Smooth muscle cell of the umbilical artery (primary cell): Measurements from ENCODE around the gene MFSD2B. TPM values are rescaled to one million over a fixed set of nuclear protein-coding genes. Genes with fewer than 3 reads are reported as not detected.

Experiments used
- total RNA-seq: library from RNA; depleted of rRNA; stranded (reverse); fragments of >200 nt; gene quantifications from 2 replicates; pipeline ENCODE4 v1.2.3, GENCODE V29; 2014

The MFSD2B gene, protein sequence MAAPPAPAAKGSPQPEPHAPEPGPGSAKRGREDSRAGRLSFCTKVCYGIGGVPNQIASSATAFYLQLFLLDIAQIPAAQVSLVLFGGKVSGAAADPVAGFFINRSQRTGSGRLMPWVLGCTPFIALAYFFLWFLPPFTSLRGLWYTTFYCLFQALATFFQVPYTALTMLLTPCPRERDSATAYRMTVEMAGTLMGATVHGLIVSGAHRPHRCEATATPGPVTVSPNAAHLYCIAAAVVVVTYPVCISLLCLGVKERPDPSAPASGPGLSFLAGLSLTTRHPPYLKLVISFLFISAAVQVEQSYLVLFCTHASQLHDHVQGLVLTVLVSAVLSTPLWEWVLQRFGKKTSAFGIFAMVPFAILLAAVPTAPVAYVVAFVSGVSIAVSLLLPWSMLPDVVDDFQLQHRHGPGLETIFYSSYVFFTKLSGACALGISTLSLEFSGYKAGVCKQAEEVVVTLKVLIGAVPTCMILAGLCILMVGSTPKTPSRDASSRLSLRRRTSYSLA
- 0.05 TPM in 1 of 2 replicates, not detected in the other for total RNA-seq

GRCh38 chr2:24009680-24010476 is at the start of gene MFSD2B:
Gene MFSD2B (plus strand): TSS chr2:24010085. CDS start chr2:24010097, 12 bp downstream.

DNA sequence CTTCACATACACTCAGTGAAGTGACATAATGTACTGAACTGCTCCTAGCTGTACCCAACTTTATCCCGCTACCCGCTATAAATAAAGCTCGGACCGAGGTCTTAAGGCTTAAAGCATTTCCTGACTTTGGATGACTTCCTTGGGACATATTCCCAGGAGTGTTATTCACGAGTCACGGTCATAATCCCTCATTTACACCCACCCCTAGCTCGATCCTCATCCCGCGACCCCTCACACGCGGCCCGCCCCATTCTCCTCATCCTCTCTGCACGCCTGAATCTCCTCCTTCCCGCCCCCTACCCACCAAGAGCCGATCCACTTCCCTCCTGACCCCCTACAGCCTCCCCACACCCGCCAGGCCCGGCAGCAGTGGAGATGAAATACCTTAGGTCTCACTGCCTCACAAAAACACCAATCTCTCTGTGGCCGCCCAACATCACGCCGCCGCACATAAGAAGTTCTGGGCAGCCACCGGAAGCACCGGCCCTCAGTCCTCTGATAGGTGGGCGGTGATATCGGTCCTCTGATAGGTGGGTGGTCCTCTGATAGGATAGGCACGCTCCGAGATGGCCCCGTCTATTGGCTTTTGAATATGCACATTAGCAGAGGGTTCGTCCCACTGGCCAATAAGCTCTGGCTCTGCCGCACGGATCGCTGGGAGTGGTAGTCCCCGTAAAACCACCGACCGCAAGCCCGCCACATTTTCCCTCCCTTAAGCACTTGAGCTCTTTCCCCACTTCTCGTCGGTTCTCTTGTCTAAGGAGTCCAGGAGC is 37.2 kb downstream of the MFSD2B start, which contains the start of gene WDCP:
TSS of gene WDCP (minus strand) at position 462 of the 773 bp plus-strand sequence. CDS start 7,897 bp downstream, outside the sequence.

GRCh38 chr2:24049485-24050021 is 39.7 kb downstream of the MFSD2B start, which contains the start of gene FKBP1B:
Gene FKBP1B (plus strand): TSS chr2:24049741. CDS start chr2:24049850, 109 bp downstream.

Other genes with a start within 250 kb of the MFSD2B start
- 13.1 and 13.4 TPM in 2 replicates for gene ATAD2B, start 83.0 kb upstream of the MFSD2B start, total RNA-seq
- 11.9 and 12.5 TPM in 2 replicates for gene UBXN2A, start 69.6 kb upstream of the MFSD2B start, total RNA-seq
- gene WDCP, start 37.3 kb downstream of the MFSD2B start, total RNA-seq = 11.0 and 13.5 TPM in 2 replicates
- 4.7 and 6.2 TPM in 2 replicates for gene FKBP1B, start 39.7 kb downstream of the MFSD2B start, total RNA-seq
- gene SF3B6, start 66.2 kb downstream of the MFSD2B start, total RNA-seq = 142 and 144 TPM in 2 replicates
- 28.5 and 30.2 TPM in 2 replicates for gene TP53I3, start 74.7 kb downstream of the MFSD2B start, total RNA-seq
- 0.30 and 0.42 TPM in 2 replicates for gene PFN4, start 113.2 kb downstream of the MFSD2B start, total RNA-seq
- 8.4 and 11.6 TPM in 2 replicates for gene FAM228B, start 113.4 kb downstream of the MFSD2B start, total RNA-seq
- under 0.01 and 0.65 TPM in 2 replicates for gene FAM228A, start 165.0 kb downstream of the MFSD2B start, total RNA-seq